Activated CD8-positive, alpha-beta T cell treated with anti-CD3 and anti-CD28 coated beads for 36 hours (primary cell): Measurements from ENCODE around the gene C1QL4. TPM values are rescaled to one million over a fixed set of nuclear protein-coding genes. Genes with fewer than 3 reads are reported as not detected.
A peak's percentile ranks its signal among the peaks of the same experiment; 100 is the strongest.

Source experiments
- ATAC-seq: fragments of 200-7000 bp; cut with Tn5 transposase; one replicate; pipeline ENCODE4 v1.10.0; 2021; ENCODE audit warnings: mild to moderate bottlenecking, moderate library complexity
- CTCF ChIA-PET: fragments of 350-600 bp; sonication (Branson Sonifier 250); formaldehyde crosslinking; loops from one replicate; lab custom pipeline; 2021; ENCODE audit warnings: antibody characterized with exemption; lab: Charles Lee
- POLR2A ChIA-PET: fragments of 350-600 bp; sonication (Branson Sonifier 250); formaldehyde crosslinking; loops from one replicate; lab custom pipeline; 2021; ENCODE audit warnings: antibody characterized with exemption; lab: Charles Lee
- DNase-seq: peaks from one replicate; pipeline ENCODE4 v3.0.0-alpha.2; 2020
- H3K27ac Mint-ChIP-seq: one replicate; pipeline ENCODE4 v1.8.0; 2021; ENCODE audit warnings: mild to moderate bottlenecking, mixed read lengths
- H3K27me3 Mint-ChIP-seq: one replicate; pipeline ENCODE4 v1.8.0; 2021; ENCODE audit warnings: mixed read lengths
- H3K36me3 Mint-ChIP-seq: one replicate; pipeline ENCODE4 v1.8.0; 2021; ENCODE audit warnings: low read depth, mixed read lengths
- H3K4me1 Mint-ChIP-seq: one replicate; pipeline ENCODE4 v1.8.0; 2021; ENCODE audit warnings: low read depth, mixed read lengths
- H3K4me3 Mint-ChIP-seq: one replicate; pipeline ENCODE4 v1.8.0; 2021; ENCODE audit warnings: mild to moderate bottlenecking, moderate library complexity, mixed read lengths
- H3K9me3 Mint-ChIP-seq: one replicate; pipeline ENCODE4 v1.8.0; 2021; ENCODE audit warnings: mixed read lengths
- intact Hi-C: fragments of 100-400 bp; cut with micrococcal nuclease; formaldehyde crosslinking; loops from one replicate; pipeline ENCODE4 v1.10.0; 2022
- total RNA-seq, 2 experiments: library from RNA; stranded (reverse); gene quantifications; one replicate each; pipeline ENCODE4 v1.2.3, GENCODE V29; 2021
- TF ChIP-seq, protein P1 (sequence below): fragments of 200-600 bp; IDR thresholded peaks from one replicate; pipeline ENCODE4 v1.8.0; 2022; ENCODE audit warnings: antibody characterized with exemption, mild to moderate bottlenecking

C1QL4 gene
- total RNA-seq, 2 experiments from 2014 or later: not detected

DNA sequence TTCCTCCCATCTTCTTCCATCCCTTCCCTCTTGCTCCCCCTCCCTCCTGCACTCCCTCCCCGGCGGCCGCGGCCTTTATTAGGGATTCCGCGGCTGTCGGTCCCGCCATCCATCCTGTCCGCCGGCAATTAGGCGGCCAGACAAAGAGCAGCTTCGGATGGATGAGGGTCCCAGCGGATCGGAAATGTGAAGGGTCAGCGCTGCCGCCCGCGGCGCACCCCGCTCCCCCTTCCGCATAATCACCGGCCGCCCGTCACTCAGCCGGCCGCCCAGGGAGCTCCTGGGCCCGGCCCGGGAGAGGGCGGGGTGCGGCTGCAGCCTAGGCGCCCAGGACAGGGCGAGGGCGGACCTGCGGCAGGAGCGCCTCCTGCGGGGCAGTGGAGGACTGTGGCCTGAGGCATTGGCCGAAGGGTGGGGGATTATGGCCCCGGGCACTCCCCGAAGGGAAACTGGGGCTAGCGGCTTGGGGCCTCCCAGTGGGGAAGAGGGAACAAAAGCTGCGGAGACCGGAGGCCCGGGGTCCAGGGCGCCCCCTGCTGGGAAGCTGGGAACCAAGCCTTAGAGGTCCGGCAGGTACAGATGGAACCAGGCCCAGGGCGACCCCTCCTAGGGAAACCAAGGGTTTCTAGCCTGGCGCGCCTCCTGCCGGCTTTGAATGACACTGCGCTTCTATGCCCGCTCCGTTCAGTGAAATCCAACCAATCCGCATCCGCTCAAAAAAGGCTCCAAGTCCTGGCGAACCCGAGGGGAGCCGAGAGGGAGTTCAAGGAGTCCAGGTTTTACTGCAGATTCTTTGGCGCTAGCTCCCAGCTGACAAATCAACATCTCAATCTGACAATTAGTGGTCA is 5.3 kb upstream of the C1QL4 start:
- no peak overlapping the region for H3K27ac Mint-ChIP-seq
- H3K9me3 Mint-ChIP-seq: no peaks in the 10 kb centered on the region
- ChIA-PET CTCF (interaction anchor here (0.8 to 4.0 kb wide), 45 partner anchors 10 to 363 kb away, joined by 3 to 126 read pairs (median 4); partner anchors contain the start of genes PRPH, SPATS2, TROAP and TUBA1C), POLR2A (interaction anchor here (0.6 to 2.7 kb wide), 12 partner anchors 10 to 225 kb away, joined by 3 to 12 read pairs (median 4); partner anchors contain the start of genes PRPH and TROAP)
- H3K4me3 Mint-ChIP-seq: peak overlapping the region; percentile 53
- TF ChIP-seq, protein P1, sequence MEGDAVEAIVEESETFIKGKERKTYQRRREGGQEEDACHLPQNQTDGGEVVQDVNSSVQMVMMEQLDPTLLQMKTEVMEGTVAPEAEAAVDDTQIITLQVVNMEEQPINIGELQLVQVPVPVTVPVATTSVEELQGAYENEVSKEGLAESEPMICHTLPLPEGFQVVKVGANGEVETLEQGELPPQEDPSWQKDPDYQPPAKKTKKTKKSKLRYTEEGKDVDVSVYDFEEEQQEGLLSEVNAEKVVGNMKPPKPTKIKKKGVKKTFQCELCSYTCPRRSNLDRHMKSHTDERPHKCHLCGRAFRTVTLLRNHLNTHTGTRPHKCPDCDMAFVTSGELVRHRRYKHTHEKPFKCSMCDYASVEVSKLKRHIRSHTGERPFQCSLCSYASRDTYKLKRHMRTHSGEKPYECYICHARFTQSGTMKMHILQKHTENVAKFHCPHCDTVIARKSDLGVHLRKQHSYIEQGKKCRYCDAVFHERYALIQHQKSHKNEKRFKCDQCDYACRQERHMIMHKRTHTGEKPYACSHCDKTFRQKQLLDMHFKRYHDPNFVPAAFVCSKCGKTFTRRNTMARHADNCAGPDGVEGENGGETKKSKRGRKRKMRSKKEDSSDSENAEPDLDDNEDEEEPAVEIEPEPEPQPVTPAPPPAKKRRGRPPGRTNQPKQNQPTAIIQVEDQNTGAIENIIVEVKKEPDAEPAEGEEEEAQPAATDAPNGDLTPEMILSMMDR: peak; percentile 99
- H3K27me3 Mint-ChIP-seq: peaks cover 69% of the 10 kb centered on the region
- H3K4me1 Mint-ChIP-seq: peaks cover 40% of the 10 kb centered on the region
- no peaks in the 10 kb centered on the region for H3K36me3 Mint-ChIP-seq
- peak; percentile 84 for ATAC-seq
- intact Hi-C loops: loop anchor here (2.0 kb wide), 1 partner anchor 53 kb away; no protein-coding TSS in a partner anchor
- DNase-seq: peak; percentile 93

DNA sequence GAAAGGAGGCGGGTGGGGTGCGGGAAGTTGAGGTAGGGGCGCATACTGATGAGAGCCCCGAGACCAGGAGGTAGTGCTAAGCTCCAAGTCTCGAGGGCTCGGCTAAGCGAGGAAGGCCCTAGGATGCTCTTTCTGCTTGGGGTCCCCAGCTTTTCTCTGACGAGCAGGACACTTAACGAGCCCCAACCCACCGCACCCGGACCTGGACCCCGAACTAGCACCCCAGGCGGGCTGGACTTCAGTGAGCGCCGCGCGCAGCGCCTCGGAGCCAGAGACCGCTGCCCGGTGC is 4.7 kb upstream of the C1QL4 start:
- Mint-ChIP-seq H3K27me3 (peaks cover 69% of the 10 kb centered on the region), H3K27ac (no peak overlapping the region), H3K4me1 (peaks cover 38% of the 10 kb centered on the region), H3K4me3 (no peak overlapping the region), H3K36me3 (no peaks in the 10 kb centered on the region), H3K9me3 (no peaks in the 10 kb centered on the region)
- intact Hi-C loops: loop anchor here (2.0 kb wide), 1 partner anchor 53 kb away; no protein-coding TSS in a partner anchor
- CTCF ChIA-PET: interaction anchor here (0.8 to 4.0 kb wide), 30 partner anchors 9 to 240 kb away, joined by 3 to 126 read pairs (median 5); partner anchors contain the start of genes PRPH, SPATS2, TROAP and TUBA1C
- no peak for DNase-seq
- TF ChIP-seq, protein P1: no peak
- POLR2A ChIA-PET: interaction anchor here (0.6 to 2.7 kb wide), 9 partner anchors 10 to 225 kb away, joined by 3 to 12 read pairs (median 4); partner anchors contain the start of genes PRPH and TROAP
- no peak for ATAC-seq

DNA sequence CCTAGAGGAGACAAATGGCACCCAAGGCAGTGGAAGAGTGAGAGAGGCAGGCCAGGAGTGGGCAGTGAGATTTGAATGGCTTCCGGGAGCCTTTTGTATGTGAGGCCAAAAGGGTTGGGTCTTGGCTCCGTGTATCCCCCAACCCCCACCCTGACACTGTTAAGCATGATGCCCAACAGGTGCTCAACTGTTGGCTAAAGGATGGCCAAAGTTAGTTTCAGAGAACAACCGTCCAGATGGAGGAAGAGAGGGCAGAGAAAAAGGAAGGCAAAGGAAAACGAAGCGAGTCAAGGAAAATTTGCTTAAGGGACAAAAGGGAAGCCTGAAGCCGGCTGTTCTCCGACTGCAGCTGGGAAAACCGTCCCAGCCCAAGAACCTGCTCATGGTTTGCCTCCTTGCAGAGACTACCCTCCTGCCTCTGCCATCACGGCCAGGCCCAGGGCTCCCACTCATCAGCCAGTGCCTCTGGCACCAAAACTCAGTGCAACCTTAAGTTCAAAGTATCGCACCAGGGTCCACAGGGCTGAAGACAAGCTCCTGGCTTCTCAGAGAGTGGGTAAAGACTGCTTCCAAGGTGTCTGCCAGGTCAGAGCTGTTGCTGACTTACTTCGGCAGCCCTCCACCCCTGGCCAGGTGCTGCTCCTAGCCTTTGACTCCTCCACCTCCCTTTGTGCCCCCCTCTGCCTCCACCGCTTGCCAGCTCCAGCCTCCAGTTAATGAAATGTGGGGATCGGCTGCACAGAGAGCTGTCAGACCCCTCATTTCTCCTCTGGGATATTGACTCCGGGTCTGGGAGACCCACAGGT is 4.2 kb upstream of the C1QL4 start:
- Mint-ChIP-seq H3K9me3 (no peaks in the 10 kb centered on the region), H3K27me3 (peaks cover 67% of the 10 kb centered on the region), H3K4me3 (no peak overlapping the region), H3K36me3 (no peaks in the 10 kb centered on the region), H3K27ac (no peak overlapping the region), H3K4me1 (peaks cover 36% of the 10 kb centered on the region)
- TF ChIP-seq, protein P1: no peak
- no peak for DNase-seq
- ChIA-PET POLR2A (interaction anchor here (0.6 to 2.7 kb wide), 9 partner anchors 9 to 226 kb away, joined by 3 to 12 read pairs (median 4); partner anchors contain the start of genes PRPH and TROAP), CTCF (interaction anchor here (0.8 to 4.0 kb wide), 24 partner anchors 9 to 240 kb away, joined by 3 to 126 read pairs (median 7); partner anchors contain the start of genes PRPH, SPATS2, TROAP and TUBA1C)
- intact Hi-C loops: no loop called here
- no peak for ATAC-seq

DNA sequence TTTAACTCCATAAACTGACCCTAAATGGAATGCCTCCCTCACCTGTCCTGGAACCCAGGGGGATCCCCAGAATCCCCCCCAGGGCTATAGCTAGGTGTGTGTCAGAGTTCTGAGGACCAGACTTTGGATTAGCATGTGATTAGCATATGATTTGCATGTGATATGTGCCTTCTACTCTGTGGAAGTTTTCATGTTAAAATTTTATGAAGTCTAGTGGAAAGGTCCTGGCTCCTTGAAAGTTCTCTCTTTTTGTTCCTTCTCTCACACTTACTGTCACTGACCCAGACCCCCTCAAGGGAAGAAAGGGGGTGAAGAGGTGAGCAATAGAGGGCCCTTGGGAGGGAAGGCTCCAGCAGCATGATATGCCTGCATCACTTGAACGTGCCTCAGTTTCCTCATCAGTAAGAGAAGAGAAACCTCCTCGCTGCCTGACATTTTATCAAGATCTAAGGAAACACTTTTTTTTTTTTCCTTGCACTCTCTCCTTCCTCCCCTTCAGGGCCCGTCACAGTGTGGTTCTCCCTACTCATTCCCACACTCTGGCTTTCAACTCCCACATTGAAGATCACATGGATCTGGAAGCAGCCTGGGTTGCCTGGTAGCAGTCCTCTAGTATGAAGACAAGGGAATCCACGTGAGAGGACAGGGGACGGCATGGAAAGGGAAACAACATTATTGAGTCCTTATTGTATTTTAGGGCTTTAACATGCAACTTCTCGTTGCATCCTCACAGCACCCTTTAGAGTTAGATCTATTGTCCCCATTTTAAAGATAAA is 3.3 kb upstream of the C1QL4 start:
- POLR2A ChIA-PET: interaction anchor here (0.9 kb wide), 1 partner anchor 67 kb away, joined by 3 read pairs; no protein-coding TSS in a partner anchor
- Mint-ChIP-seq H3K4me1 (peaks cover 30% of the 10 kb centered on the region), H3K4me3 (no peak overlapping the region), H3K9me3 (no peaks in the 10 kb centered on the region), H3K27me3 (peaks cover 65% of the 10 kb centered on the region), H3K27ac (no peak overlapping the region), H3K36me3 (no peaks in the 10 kb centered on the region)
- intact Hi-C loops: no loop called here
- CTCF ChIA-PET: interaction anchor here (0.7 to 5.8 kb wide), 9 partner anchors 8 to 115 kb away, joined by 3 to 77 read pairs (median 15); partner anchors contain the start of genes PRPH and TROAP
- DNase-seq (no peak), ATAC-seq (no peak)
- TF ChIP-seq, protein P1: no peak
